ENCODE measurements around the gene ZFP91.

Gene ZFP91

GRCh38 chr11:58562375-58562800 is 16.5 kb upstream of the ZFP91 start:
- no peak for TF ChIP-seq CTCF (IDR thresholded peaks at IDR 0.05)

- no peak for TF ChIP-seq CTCF (IDR thresholded peaks at IDR 0.05)
Observed at GRCh38 chr11:58564231-58564630, 14.6 kb upstream of the ZFP91 start.

GRCh38 chr11:58567889-58568512 is 10.9 kb upstream of the ZFP91 start:
- TF ChIP-seq CTCF (IDR thresholded peaks at IDR 0.05), result peak; percentile 69

GRCh38 chr11:58573451-58574104 is 5.3 kb upstream of the ZFP91 start:
- TF ChIP-seq CTCF (IDR thresholded peaks at IDR 0.05), result no peak

GRCh38 chr11:58574881-58575280 is 4.0 kb upstream of the ZFP91 start:
- no peak for TF ChIP-seq CTCF (IDR thresholded peaks at IDR 0.05)

- TF ChIP-seq CTCF (IDR thresholded peaks at IDR 0.05), result no peak
Observed at GRCh38 chr11:58575377-58576020, 3.4 kb upstream of the ZFP91 start, which contains the start of gene LPXN. LPXN (minus strand) TSS chr11:58575856; CDS start chr11:58575772, 84 bp downstream.

GRCh38 chr11:58576887-58577471 is 1.9 kb upstream of the ZFP91 start:
- peak; percentile 63 for TF ChIP-seq CTCF (IDR thresholded peaks at IDR 0.05)
